Neuronal stem cell (in vitro differentiated cells): ENCODE results near the gene TIMM13.
"Not testable (repeated sequence)": the region's sequence is repeated elsewhere in the genome, so short reads cannot be mapped to it uniquely, and the experiment has no call there.

Experiments
- DNase-seq: peaks from one replicate; pipeline ENCODE4 v3.0.0-alpha.2; 2013; ENCODE audit warnings: low spot score
- H2AFZ ChIP-seq: one replicate; pipeline ENCODE4 v1.6.1; 2013; ENCODE audit warnings: mild to moderate bottlenecking, low read length, inconsistent platforms
- H2AK5ac ChIP-seq: 2 replicates; pipeline ENCODE4 v1.6.1; 2013; ENCODE audit warnings: low read depth, mild to moderate bottlenecking, inconsistent platforms, low read length, moderate library complexity, mixed read lengths
- H2BK120ac ChIP-seq: 2 replicates; pipeline ENCODE4 v1.6.1; 2013; ENCODE audit warnings: low read depth, mild to moderate bottlenecking, inconsistent platforms, low read length, moderate library complexity, mixed read lengths
- H2BK12ac ChIP-seq: one replicate; pipeline ENCODE4 v1.6.1; 2013; ENCODE audit warnings: low read length, inconsistent platforms
- H2BK15ac ChIP-seq: 2 replicates; pipeline ENCODE4 v1.6.1; 2013; ENCODE audit warnings: mild to moderate bottlenecking, low read length, inconsistent platforms, mixed read lengths
- H2BK5ac ChIP-seq: one replicate; pipeline ENCODE4 v1.6.1; 2013; ENCODE audit warnings: inconsistent platforms, mild to moderate bottlenecking, low read length, moderate library complexity
- H3K14ac ChIP-seq: one replicate; pipeline ENCODE4 v1.6.1; 2013; ENCODE audit warnings: low read length, inconsistent platforms
- H3K18ac ChIP-seq: 2 replicates; pipeline ENCODE4 v1.6.1; 2013; ENCODE audit warnings: low read length, inconsistent platforms
- H3K23ac ChIP-seq: 2 replicates; pipeline ENCODE4 v1.6.1; 2013; ENCODE audit warnings: low read depth, mild to moderate bottlenecking, mixed read lengths, low read length, inconsistent platforms; ENCODE audit not compliant: poor library complexity
- H3K27ac ChIP-seq: replicated peaks from 3 replicates; pipeline ENCODE4 v1.5.1; 2013; ENCODE audit warnings: low read length, inconsistent platforms
- H3K27me3 ChIP-seq, 3 experiments: 2 replicates each; pipeline ENCODE4 v1.6.1; 2013; ENCODE audit warnings: low read length in 3 of 3, mild to moderate bottlenecking in 2 of 3, inconsistent platforms in 1 of 3, low read depth in 1 of 3, mixed read lengths in 1 of 3, moderate library complexity in 1 of 3; ENCODE audit not compliant: control insufficient read depth in 3 of 3, insufficient read depth in 3 of 3
- H3K36me3 ChIP-seq, 2 donors: replicated peaks in 1 of 2; 2 replicates each; pipeline ENCODE4 v1.6.1; 2013; ENCODE audit warnings: low read length in 2 of 2; ENCODE audit not compliant: control insufficient read depth in 2 of 2, insufficient read depth in 2 of 2
- H3K4ac ChIP-seq: 2 replicates; pipeline ENCODE4 v1.6.1; 2013; ENCODE audit warnings: inconsistent platforms, mild to moderate bottlenecking, low read length, moderate library complexity
- H3K4me1 ChIP-seq, 2 donors: 1 replicate in 1 of 2; 2 replicates in 1 of 2; pipeline ENCODE4 v1.6.1; 2013; ENCODE audit warnings: low read length in 2 of 2, low read depth in 1 of 2; ENCODE audit not compliant: control insufficient read depth in 2 of 2, insufficient read depth in 1 of 2
- H3K4me2 ChIP-seq: one replicate; pipeline ENCODE4 v1.6.1; 2013; ENCODE audit warnings: mild to moderate bottlenecking, low read length, inconsistent platforms; ENCODE audit not compliant: insufficient read depth, poor library complexity, severe bottlenecking
- H3K4me3 ChIP-seq, 2 donors: 2 replicates each; pipeline ENCODE4 v1.5.1; 2013; ENCODE audit warnings: low read length in 2 of 2, mild to moderate bottlenecking in 2 of 2, inconsistent platforms in 1 of 2, moderate library complexity in 1 of 2
- H3K79me1 ChIP-seq: one replicate; pipeline ENCODE4 v1.6.1; 2013; ENCODE audit warnings: low read depth, mild to moderate bottlenecking, inconsistent platforms, low read length, moderate library complexity
- H3K9ac ChIP-seq: one replicate; pipeline ENCODE4 v1.6.1; 2013; ENCODE audit warnings: mild to moderate bottlenecking, low read depth, low read length, inconsistent platforms; ENCODE audit not compliant: poor library complexity
- H3K9me3 ChIP-seq, 2 donors: replicated peaks in 1 of 2; 2 replicates each; pipeline versions ENCODE3 to v1.6.1; 2013; ENCODE audit warnings: low read length in 2 of 2, mild to moderate bottlenecking in 2 of 2, inconsistent platforms in 1 of 2, low read depth in 1 of 2, mixed read lengths in 1 of 2, moderate library complexity in 1 of 2; ENCODE audit not compliant: control insufficient read depth in 2 of 2, insufficient read depth in 1 of 2
- H4K8ac ChIP-seq: one replicate; pipeline ENCODE4 v1.6.1; 2013; ENCODE audit warnings: low read depth, mild to moderate bottlenecking, inconsistent platforms, low read length, moderate library complexity
- H4K91ac ChIP-seq: one replicate; pipeline ENCODE4 v1.6.1; 2013; ENCODE audit warnings: low read length, low read depth, mild to moderate bottlenecking, inconsistent platforms; ENCODE audit not compliant: poor library complexity
- WGBS, 2 donors: extraction: QIAGEN DNeasy Blood & Tissue Kit; methylation state at CpG; one replicate each; pipeline ENCODE4 v1.1.7; 2013; ENCODE audit warnings: missing lambda C conversion rate in 2 of 2, mixed read lengths in 1 of 2; ENCODE audit not compliant: insufficient read length in 2 of 2, insufficient replicate concordance in 1 of 2; ENCODE audit errors: extremely low coverage in 2 of 2; 5-methylcytosine and 5-hydroxymethylcytosine counted together

TIMM13 gene

DNA sequence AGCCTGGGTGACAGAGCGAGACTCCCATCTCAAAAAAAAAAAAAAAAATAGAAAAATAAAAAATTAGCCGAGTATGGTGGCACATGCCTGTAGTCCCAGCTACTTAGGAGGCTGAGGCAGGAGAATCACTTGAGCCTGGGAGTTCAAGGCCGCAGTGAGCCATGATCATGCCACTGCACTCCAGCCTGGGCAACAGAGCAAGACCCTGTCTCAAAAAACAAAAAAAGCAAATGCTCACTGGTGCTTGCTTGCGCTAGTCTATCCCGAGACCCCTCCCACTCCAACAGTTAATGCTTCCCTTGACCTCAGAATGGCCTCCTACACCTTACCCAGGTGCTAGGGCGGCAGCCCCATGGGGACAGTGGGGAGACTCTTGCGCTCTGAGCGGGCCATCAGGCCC, 9.9 kb downstream of the TIMM13 start:
- not testable (repeated sequence) for H3K9ac ChIP-seq, H4K91ac ChIP-seq, H3K4me1 ChIP-seq, H3K9me3 ChIP-seq, H3K79me1 ChIP-seq, H3K4me3 ChIP-seq, H3K14ac ChIP-seq, H2BK120ac ChIP-seq, H2AK5ac ChIP-seq, H2BK5ac ChIP-seq, DNase-seq, H3K4ac ChIP-seq, H3K27ac ChIP-seq, H3K27me3 ChIP-seq, H2BK15ac ChIP-seq, H3K4me2 ChIP-seq, H3K23ac ChIP-seq, H3K18ac ChIP-seq, H2BK12ac ChIP-seq, H2AFZ ChIP-seq, H4K8ac ChIP-seq
- WGBS, 2 donors, result no CpG with 5 or more reads among the region's 8 CpGs
- peaks cover 3 to 13% of the 10 kb centered on the region in 2 donors for H3K36me3 ChIP-seq

DNA sequence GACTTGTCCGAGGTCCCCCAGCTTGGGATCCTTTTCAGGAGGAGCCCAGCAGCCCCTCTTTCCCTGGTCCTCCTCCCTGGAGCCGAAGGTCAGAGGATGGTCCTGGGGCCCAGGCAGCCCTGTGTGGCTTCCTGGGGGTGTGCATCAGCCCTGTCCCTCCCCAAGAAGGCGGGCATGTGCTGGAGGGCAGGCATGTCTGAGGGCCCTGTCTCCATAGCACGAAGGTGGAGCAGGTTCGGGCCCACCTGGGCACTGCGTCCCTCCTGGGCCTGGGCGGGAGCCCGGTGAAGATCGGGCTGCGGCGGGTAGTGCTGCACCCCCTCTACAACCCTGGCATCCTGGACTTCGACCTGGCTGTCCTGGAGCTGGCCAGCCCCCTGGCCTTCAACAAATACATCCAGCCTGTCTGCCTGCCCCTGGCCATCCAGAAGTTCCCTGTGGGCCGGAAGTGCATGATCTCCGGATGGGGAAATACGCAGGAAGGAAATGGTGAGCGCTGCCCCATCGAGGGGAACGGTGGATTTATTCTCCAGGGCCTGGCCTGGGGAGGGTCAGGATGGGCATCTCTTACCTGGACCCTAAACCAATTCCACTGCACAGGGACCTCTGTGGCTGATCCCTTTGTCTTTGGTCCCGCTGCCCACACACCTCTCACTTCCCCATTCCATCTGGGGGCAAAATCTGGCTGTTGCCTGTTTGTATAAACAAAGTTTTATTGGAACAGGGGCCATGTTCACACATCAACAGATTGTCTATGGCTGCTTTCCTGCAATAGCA, 10.9 kb downstream of the TIMM13 start:
- Histone ChIP-seq H2BK15ac (no peak overlapping the region), H2BK12ac (no peak overlapping the region), H2BK120ac (no peak overlapping the region), H3K9ac (no peak overlapping the region), H2BK5ac (peak overlapping the region; percentile 75), H3K14ac (peak overlapping the region; percentile 21), H3K4me1 (no peaks in the 10 kb centered on the region), H3K36me3 (peaks cover 3 to 13% of the 10 kb centered on the region in 2 donors), H3K27me3 (no peaks in the 10 kb centered on the region), H3K4me3 (peak overlapping the region in 1 of 2 donors; percentile 6), H2AFZ (no peak overlapping the region), H3K27ac (no peak overlapping the region), H3K9me3 (no peaks in the 10 kb centered on the region), H3K4ac (no peak overlapping the region), H3K18ac (no peak overlapping the region), H2AK5ac (no peak overlapping the region), H3K4me2 (no peak overlapping the region), H4K91ac (no peak overlapping the region), H3K23ac (no peak overlapping the region), H3K79me1 (no peaks in the 10 kb centered on the region), H4K8ac (no peak overlapping the region)
- WGBS, 2 donors, result no CpG with 5 or more reads among the region's 19 CpGs
- no peak for DNase-seq

DNA sequence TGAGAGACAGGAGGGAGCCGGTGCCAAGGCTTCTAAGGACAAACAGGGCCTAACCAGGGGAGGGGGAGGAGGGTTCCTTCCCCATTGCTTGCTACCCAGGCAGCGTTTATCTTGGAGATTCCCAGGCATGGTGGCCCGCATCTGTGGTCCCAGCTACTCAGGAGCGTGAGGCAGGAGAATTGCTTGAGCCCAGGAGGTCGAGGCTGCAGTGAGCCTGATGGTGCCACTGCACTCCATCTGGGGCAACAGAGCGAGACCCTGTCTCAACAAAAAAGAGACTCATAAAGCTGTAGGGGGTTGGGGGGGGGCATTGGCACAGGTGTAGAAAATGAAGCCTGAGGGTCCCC, 11.4 kb downstream of the TIMM13 start:
- Histone ChIP-seq H2AK5ac (no peak overlapping the region), H3K23ac (no peak overlapping the region), H2AFZ (no peak overlapping the region), H3K36me3 (peaks cover 3 to 13% of the 10 kb centered on the region in 2 donors), H2BK120ac (no peak overlapping the region), H3K14ac (no peak overlapping the region), H3K4me2 (no peak overlapping the region), H3K9me3 (no peaks in the 10 kb centered on the region), H2BK12ac (no peak overlapping the region), H3K4me1 (no peaks in the 10 kb centered on the region), H2BK5ac (peak overlapping the region; percentile 75), H3K4ac (no peak overlapping the region), H3K18ac (no peak overlapping the region), H3K27me3 (no peaks in the 10 kb centered on the region), H3K27ac (no peak overlapping the region), H3K9ac (no peak overlapping the region), H3K79me1 (no peaks in the 10 kb centered on the region), H3K4me3 (no peak overlapping the region), H4K8ac (no peak overlapping the region), H2BK15ac (no peak overlapping the region), H4K91ac (no peak overlapping the region)
- no CpG with 5 or more reads among the region's 6 CpGs for WGBS, 2 donors
- DNase-seq, result no peak

DNA sequence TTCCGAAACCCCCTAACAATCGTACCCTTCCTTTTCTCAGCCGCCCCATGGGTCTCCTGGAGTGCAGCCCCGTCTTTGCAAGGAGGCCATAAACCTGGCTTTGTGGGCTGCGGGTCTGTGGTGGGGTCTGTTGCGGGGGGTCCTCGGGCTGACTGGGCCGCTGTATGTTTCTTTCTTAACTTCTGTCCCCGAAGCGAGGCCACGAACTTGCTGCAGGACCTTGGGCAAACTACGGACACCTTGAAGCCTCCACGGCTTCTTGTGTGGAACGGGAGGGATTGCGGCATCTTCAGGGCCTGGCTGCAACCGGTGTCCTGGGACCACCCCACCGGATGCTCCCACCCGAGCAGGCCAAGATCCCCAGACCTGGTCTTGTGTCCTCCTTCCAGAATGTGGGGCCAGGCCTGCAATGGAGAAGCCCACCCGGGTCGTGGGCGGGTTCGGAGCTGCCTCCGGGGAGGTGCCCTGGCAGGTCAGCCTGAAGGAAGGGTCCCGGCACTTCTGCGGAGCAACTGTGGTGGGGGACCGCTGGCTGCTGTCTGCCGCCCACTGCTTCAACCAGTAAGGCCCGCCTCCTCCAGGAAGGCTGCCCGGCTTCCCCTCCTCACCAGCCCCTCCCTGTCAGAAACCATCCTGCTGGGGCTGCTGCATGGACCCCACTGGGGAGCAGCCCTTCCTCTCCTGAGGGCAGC, 12.0 kb downstream of the TIMM13 start:
- no CpG with 5 or more reads among the region's 29 CpGs for WGBS, 2 donors
- Histone ChIP-seq H2BK120ac (no peak overlapping the region), H4K8ac (no peak overlapping the region), H3K4me3 (no peak overlapping the region), H3K9ac (no peak overlapping the region), H3K23ac (no peak overlapping the region), H3K18ac (no peak overlapping the region), H3K27me3 (no peaks in the 10 kb centered on the region), H3K79me1 (no peaks in the 10 kb centered on the region), H3K4me1 (no peaks in the 10 kb centered on the region), H2BK5ac (no peak overlapping the region), H3K4me2 (no peak overlapping the region), H3K36me3 (peaks cover 3 to 13% of the 10 kb centered on the region in 2 donors), H2BK15ac (no peak overlapping the region), H4K91ac (no peak overlapping the region), H3K4ac (no peak overlapping the region), H2AFZ (no peak overlapping the region), H2AK5ac (no peak overlapping the region), H3K27ac (no peak overlapping the region), H3K14ac (no peak overlapping the region), H3K9me3 (no peaks in the 10 kb centered on the region), H2BK12ac (no peak overlapping the region)
- no peak for DNase-seq
